Astrocyte (in vitro differentiated cells and primary cell): Measurements from ENCODE around the gene SDHAF4. TPM values are rescaled to one million over a fixed set of nuclear protein-coding genes. Genes with fewer than 3 reads are reported as not detected.

ENCODE experiments used
- DNase-seq: peaks from one replicate; pipeline ENCODE4 v3.0.0-alpha.2; 2010; ENCODE audit warnings: low read depth
- FAIRE-seq: peaks from 2 replicates; lab custom pipeline; 2011; peaks lifted over from hg19 to GRCh38; lab: Jason Lieb, UNC
- H2AFZ ChIP-seq: 2 replicates; pipeline ENCODE4 v1.6.0; 2012; ENCODE audit warnings: low read depth, low read length, inconsistent platforms
- H3K27ac ChIP-seq: 2 replicates; pipeline ENCODE4 v1.5.1; 2011; ENCODE audit warnings: low read depth, low read length, inconsistent platforms
- H3K27me3 ChIP-seq: 2 replicates; pipeline ENCODE4 v1.6.0; 2011; ENCODE audit warnings: low read length, inconsistent platforms; ENCODE audit not compliant: insufficient read depth
- H3K36me3 ChIP-seq: 2 replicates; pipeline ENCODE4 v1.5.1; 2011; ENCODE audit warnings: low read length, inconsistent platforms; ENCODE audit not compliant: insufficient read depth
- H3K4me1 ChIP-seq: 2 replicates; pipeline ENCODE4 v1.5.1; 2011; ENCODE audit warnings: low read length, inconsistent platforms; ENCODE audit not compliant: insufficient read depth
- H3K4me2 ChIP-seq: 2 replicates; pipeline ENCODE4 v1.6.0; 2012; ENCODE audit warnings: low read length, inconsistent platforms
- H3K4me3 ChIP-seq: 2 replicates; pipeline ENCODE4 v1.5.1; 2011; ENCODE audit warnings: low read depth, mild to moderate bottlenecking, low read length, inconsistent platforms; ENCODE audit not compliant: insufficient read depth
- H3K79me2 ChIP-seq: 2 replicates; pipeline ENCODE4 v1.6.0; 2012; ENCODE audit warnings: mild to moderate bottlenecking, low read length, inconsistent platforms; ENCODE audit not compliant: insufficient read depth
- H3K9ac ChIP-seq: 2 replicates; pipeline ENCODE4 v1.6.0; 2012; ENCODE audit warnings: mild to moderate bottlenecking, low read length, inconsistent platforms
- H3K9me3 ChIP-seq: 2 replicates; pipeline ENCODE4 v1.5.1; 2012; ENCODE audit warnings: low read depth, mild to moderate bottlenecking, low read length, inconsistent platforms; ENCODE audit not compliant: insufficient read depth
- H4K20me1 ChIP-seq: 2 replicates; pipeline ENCODE4 v1.6.0; 2012; ENCODE audit warnings: low read length, inconsistent platforms; ENCODE audit not compliant: insufficient read depth
- H3K27ac Mint-ChIP-seq: one replicate; pipeline ENCODE4 v1.8.0; 2021; ENCODE audit warnings: mild to moderate bottlenecking, mixed read lengths; ENCODE audit not compliant: unreplicated experiment
- H3K27me3 Mint-ChIP-seq: one replicate; pipeline ENCODE4 v1.8.0; 2021; ENCODE audit warnings: low read depth, mixed read lengths; ENCODE audit not compliant: unreplicated experiment
- H3K36me3 Mint-ChIP-seq: one replicate; pipeline ENCODE4 v1.8.0; 2021; ENCODE audit warnings: low read depth, mixed read lengths; ENCODE audit not compliant: unreplicated experiment
- H3K4me1 Mint-ChIP-seq: one replicate; pipeline ENCODE4 v1.8.0; 2021; ENCODE audit warnings: low read depth, mixed read lengths; ENCODE audit not compliant: unreplicated experiment
- H3K4me3 Mint-ChIP-seq: one replicate; pipeline ENCODE4 v1.8.0; 2021; ENCODE audit warnings: mild to moderate bottlenecking, moderate library complexity, mixed read lengths; ENCODE audit not compliant: unreplicated experiment
- H3K9me3 Mint-ChIP-seq: one replicate; pipeline ENCODE4 v1.8.0; 2021; ENCODE audit warnings: mild to moderate bottlenecking, mixed read lengths; ENCODE audit not compliant: unreplicated experiment
- CTCF ChIP-seq: IDR thresholded peaks from 2 replicates; pipeline ENCODE4 v1.5.1; 2011; ENCODE audit warnings: low read depth, mild to moderate bottlenecking, inconsistent platforms, low read length, moderate library complexity; ENCODE audit not compliant: insufficient read depth
- EZH2 ChIP-seq: IDR thresholded peaks from 2 replicates; pipeline ENCODE4 v1.6.1; 2012; ENCODE audit warnings: mild to moderate bottlenecking, low read length, inconsistent platforms; ENCODE audit not compliant: insufficient read depth
- total RNA-seq: library from RNA; stranded (reverse); gene quantifications from 2 replicates; pipeline ENCODE4 v1.2.1, GENCODE V29; 2021

The SDHAF4 gene
- total RNA-seq, 1 donor from 2014 or later, result 8.3 TPM

- no peaks in the 10 kb centered on the region for H3K79me2 ChIP-seq
- H4K20me1 ChIP-seq, result no peaks in the 10 kb centered on the region
- no peak for TF ChIP-seq EZH2
- TF ChIP-seq CTCF, result no peak
- no peaks in the 10 kb centered on the region for H3K36me3 ChIP-seq
- no peak overlapping the region for H3K9ac ChIP-seq
- no peaks in the 10 kb centered on the region for H3K9me3 ChIP-seq
- H3K4me1 ChIP-seq, result no peaks in the 10 kb centered on the region
- Mint-ChIP-seq H3K9me3 (peaks cover 2% of the 10 kb centered on the region), H3K36me3 (peaks cover 3% of the 10 kb centered on the region), H3K27ac (no peak overlapping the region), H3K4me1 (no peaks in the 10 kb centered on the region), H3K4me3 (no peak overlapping the region), H3K27me3 (no peaks in the 10 kb centered on the region)
- DNase-seq (no peak), FAIRE-seq (no peak)
- no peak overlapping the region for H3K4me3 ChIP-seq
- no peak overlapping the region for H3K4me2 ChIP-seq
- H3K27me3 ChIP-seq, result no peaks in the 10 kb centered on the region
- no peak overlapping the region for H3K27ac ChIP-seq
- H2AFZ ChIP-seq, result no peak overlapping the region
These were observed 23.7 kb downstream of the SDHAF4 start for GRCh38 chr6:70590400-70590799.

GRCh38 chr6:70592391-70593117, 25.8 kb downstream of the SDHAF4 start:
- Histone ChIP-seq H3K4me1 (no peaks in the 10 kb centered on the region), H3K36me3 (no peaks in the 10 kb centered on the region), H3K79me2 (no peaks in the 10 kb centered on the region), H4K20me1 (no peaks in the 10 kb centered on the region), H3K4me2 (no peak overlapping the region), H2AFZ (no peak overlapping the region), H3K9me3 (no peaks in the 10 kb centered on the region), H3K27ac (no peak overlapping the region), H3K27me3 (no peaks in the 10 kb centered on the region), H3K9ac (no peak overlapping the region), H3K4me3 (no peak overlapping the region)
- Mint-ChIP-seq H3K9me3 (peaks cover 2% of the 10 kb centered on the region), H3K27ac (no peak overlapping the region), H3K27me3 (no peaks in the 10 kb centered on the region), H3K36me3 (peaks cover 3% of the 10 kb centered on the region), H3K4me1 (no peaks in the 10 kb centered on the region), H3K4me3 (no peak overlapping the region)
- FAIRE-seq, result no peak
- TF ChIP-seq CTCF, result no peak
- no peak for TF ChIP-seq EZH2
- DNase-seq, result peak; percentile 54

GRCh38 chr6:70593118-70593486, 26.4 kb downstream of the SDHAF4 start:
- Histone ChIP-seq H3K4me2 (no peak overlapping the region), H3K9ac (no peak overlapping the region), H2AFZ (no peak overlapping the region), H3K27me3 (no peaks in the 10 kb centered on the region), H3K9me3 (no peaks in the 10 kb centered on the region), H4K20me1 (no peaks in the 10 kb centered on the region), H3K36me3 (no peaks in the 10 kb centered on the region), H3K27ac (no peak overlapping the region), H3K4me1 (no peaks in the 10 kb centered on the region), H3K79me2 (no peaks in the 10 kb centered on the region), H3K4me3 (no peak overlapping the region)
- Mint-ChIP-seq H3K36me3 (peaks cover 3% of the 10 kb centered on the region), H3K9me3 (peaks cover 2% of the 10 kb centered on the region), H3K4me1 (no peaks in the 10 kb centered on the region), H3K27me3 (no peaks in the 10 kb centered on the region), H3K4me3 (no peak overlapping the region), H3K27ac (no peak overlapping the region)
- TF ChIP-seq CTCF, result no peak
- TF ChIP-seq EZH2, result no peak
- FAIRE-seq (no peak), DNase-seq (no peak)
